ENCODE results near the gene SLC44A4. TPM values are rescaled to one million over a fixed set of nuclear protein-coding genes. Genes with fewer than 3 reads are reported as not detected.
"Not testable (repeated sequence)": the region's sequence is repeated elsewhere in the genome, so short reads cannot be mapped to it uniquely, and the experiment has no call there.

SLC44A4 gene
- total RNA-seq, 1 experiment from 2014 or later: 3.8 TPM

GRCh38 chr6:31851980-31852718 lies 26.6 kb downstream of the SLC44A4 start:
- H3K79me2 ChIP-seq (ENCODE audit: insufficient read depth, low read length); H2AFZ ChIP-seq (ENCODE audit: low read length); H3K9ac ChIP-seq (ENCODE audit: extremely low read depth, insufficient read length, low read length); H2BK120ac ChIP-seq (ENCODE audit: low read depth, low read length, poor library complexity, severe bottlenecking); H2BK5ac ChIP-seq (ENCODE audit: insufficient read length, low read length); H3K4ac ChIP-seq (ENCODE audit: low read depth, low read length); H3K9me3 ChIP-seq (ENCODE audit: control insufficient read depth, low read depth, low read length); H4K20me1 ChIP-seq (ENCODE audit: control insufficient read depth, insufficient read depth, insufficient read length); H4K5ac ChIP-seq (ENCODE audit: insufficient read length, low read depth, low read length); H3K79me1 ChIP-seq (ENCODE audit: insufficient read depth, low read depth, low read length, poor library complexity, severe bottlenecking); H3T11ph ChIP-seq (ENCODE audit: low read length); H3K23ac ChIP-seq (ENCODE audit: insufficient read length, low read depth, low read length); H3K23me2 ChIP-seq (ENCODE audit: insufficient read length, low read depth, low read length, poor library complexity, severe bottlenecking); H3K56ac ChIP-seq (ENCODE audit: insufficient read length, low read depth, low read length); H4K91ac ChIP-seq (ENCODE audit: insufficient read length, low read depth, low read length); H3K18ac ChIP-seq (ENCODE audit: insufficient read length, low read depth, low read length); H3K27me3 ChIP-seq (ENCODE audit: insufficient read depth, low read length); H3K27ac Mint-ChIP-seq; H2BK20ac ChIP-seq (ENCODE audit: low read depth, low read length, poor library complexity, severe bottlenecking); H2BK15ac ChIP-seq (ENCODE audit: low read depth, low read length); H3K14ac ChIP-seq (ENCODE audit: insufficient read depth, low read length); H3K4me3 Mint-ChIP-seq; H2BK12ac ChIP-seq (ENCODE audit: insufficient read length, low read depth, low read length); H3K27me3 Mint-ChIP-seq (ENCODE audit: low read depth); H3K4me2 ChIP-seq (ENCODE audit: insufficient read depth, insufficient read length, low read length); H3K27ac ChIP-seq (ENCODE audit: insufficient read length, low read depth, low read length); H3K4me1 Mint-ChIP-seq; H2AK5ac ChIP-seq (ENCODE audit: insufficient read length, low read length); H4K8ac ChIP-seq (replicated peaks; ENCODE audit: insufficient read length, low read depth, low read length); H3K4me1 ChIP-seq (ENCODE audit: insufficient read depth, low read length): not testable (repeated sequence)
- DNase-seq: peak; percentile 65
- H3K36me3 Mint-ChIP-seq (ENCODE audit: insufficient read depth in 1 of 3, low read depth in 3 of 3): peaks cover 12 to 15% (median 12%) of the 10 kb centered on the region in 3 experiments; a peak in 6 of 7 replicates
- H3K9me3 Mint-ChIP-seq: peaks cover 11 to 12% of the 10 kb centered on the region in 2 experiments
- WGBS (ENCODE audit: extremely low coverage, insufficient read length, low lambda C conversion rate): no CpG with 5 or more reads among the region's 35 CpGs
